GM12891 (cell line): ENCODE results near the gene ANKS1B.

Experiments used
- PAX5 ChIP-seq: IDR thresholded peaks from 2 replicates; pipeline ENCODE4 v1.6.1; 2011; ENCODE audit warnings: low read length, moderate library complexity, mild to moderate bottlenecking; ENCODE audit not compliant: insufficient read depth, severe bottlenecking
- POLR2A ChIP-seq: IDR thresholded peaks from 2 replicates; pipeline ENCODE4 v1.6.1; 2011; ENCODE audit warnings: low read depth, low read length, control low read depth
- POLR2AphosphoS5 ChIP-seq: IDR thresholded peaks from 2 replicates; pipeline ENCODE4 v1.6.1; 2011; ENCODE audit warnings: low read depth, low read length, control low read depth
- POU2F2 ChIP-seq: IDR thresholded peaks from 2 replicates; pipeline ENCODE4 v1.6.1; 2011; ENCODE audit warnings: low read depth, mild to moderate bottlenecking, control low read depth, low read length, moderate library complexity
- SPI1 ChIP-seq: IDR thresholded peaks from 2 replicates; pipeline ENCODE4 v1.6.1; 2011; ENCODE audit warnings: low read depth, low read length, control low read depth
- TAF1 ChIP-seq: IDR thresholded peaks from 2 replicates; pipeline ENCODE4 v1.6.1; 2011; ENCODE audit warnings: low read depth, low read length, control low read depth

- TF ChIP-seq POLR2AphosphoS5, result no peak
- TF ChIP-seq POLR2A, result no peak
- no peak for TF ChIP-seq SPI1
- no peak for TF ChIP-seq TAF1
- TF ChIP-seq POU2F2, result no peak
- TF ChIP-seq PAX5, result no peak
Observed at GRCh38 chr12:99523853-99524252, 460.9 kb downstream of the ANKS1B start.
